GM12878 (cell line): Measurements from ENCODE around the gene DOCK7. TPM values are rescaled to one million over a fixed set of nuclear protein-coding genes. Genes with fewer than 3 reads are reported as not detected.
A peak's percentile ranks its signal among the peaks of the same experiment; 100 is the strongest.

ENCODE experiments used
- ATAC-seq: fragments of 200-7000 bp; cut with Tn5 transposase; 3 replicates; pipeline ENCODE4 v1.9.1; 2020; ENCODE audit warnings: mild to moderate bottlenecking, moderate library complexity
- BruUV-seq: library from RNA; stranded (reverse); fragments of 400-500 nt; replicated peaks from 2 replicates; lab custom pipeline; 2021; lab: Mats Ljungman, UMichigan
- CTCF ChIA-PET: fragments of 300-600 bp; sonication (Branson Sonifier 250); formaldehyde crosslinking; extraction: SDS; loops from one replicate; lab custom pipeline; 2021; ENCODE audit warnings: inconsistent platforms; lab: Yijun Ruan, JAX
- POLR2A ChIA-PET: fragments of 350-600 bp; formaldehyde crosslinking; extraction: SDS; loops from one replicate; lab custom pipeline; 2021; ENCODE audit warnings: inconsistent platforms; lab: Charles Lee
- RAD21 ChIA-PET: fragments of 300-600 bp; sonication (Branson Sonifier 250); formaldehyde crosslinking; loops from one replicate; lab custom pipeline; 2023; ENCODE audit warnings: antibody characterized with exemption; ENCODE audit not compliant: unreplicated experiment; lab: Charles Lee
- SMC1A ChIA-PET: fragments of 300-600 bp; sonication (Branson Sonifier 250); formaldehyde crosslinking; loops from one replicate; lab custom pipeline; 2023; ENCODE audit not compliant: unreplicated experiment, uncharacterized antibody; lab: Charles Lee
- DNase-seq: peaks from one replicate; pipeline ENCODE4 v3.0.0-alpha.2; 2011; ENCODE audit warnings: low read depth, low spot score
- FAIRE-seq: peaks from 3 replicates; lab custom pipeline; 2011; peaks lifted over from hg19 to GRCh38; lab: Jason Lieb, UNC
- H2AFZ ChIP-seq: 2 replicates; pipeline ENCODE4 v1.6.0; 2011; ENCODE audit warnings: low read depth, low read length, control low read depth; ENCODE audit not compliant: control insufficient read depth
- H3K27ac ChIP-seq: 2 replicates; pipeline ENCODE4 v1.5.1; 2011; ENCODE audit warnings: control low read depth; ENCODE audit not compliant: control insufficient read depth, insufficient read depth
- H3K27me3 ChIP-seq, 2 experiments: replicated peaks in 1 of 2; 2 replicates each; pipeline versions ENCODE4 v1.6.0 to v1.6.1; 2011; ENCODE audit warnings: low read length in 1 of 2; ENCODE audit not compliant: control insufficient read depth in 2 of 2, insufficient read depth in 2 of 2
- H3K36me3 ChIP-seq, 2 experiments: 2 replicates each; pipeline ENCODE4 v1.5.1; 2011; ENCODE audit warnings: low read length in 1 of 2; ENCODE audit not compliant: control insufficient read depth in 2 of 2, insufficient read depth in 2 of 2
- H3K4me1 ChIP-seq: 2 replicates; pipeline ENCODE4 v1.6.1; 2011; ENCODE audit warnings: mild to moderate bottlenecking, low read length, moderate library complexity, mixed read lengths; ENCODE audit not compliant: control insufficient read depth, insufficient read depth
- H3K4me2 ChIP-seq: 2 replicates; pipeline ENCODE4 v1.6.0; 2011; ENCODE audit warnings: control low read depth; ENCODE audit not compliant: control insufficient read depth, insufficient read depth
- H3K4me3 ChIP-seq: fragments of 200-600 bp; sonication (generic); 2 replicates; pipeline ENCODE4 v1.5.1; 2016
- H3K79me2 ChIP-seq: 2 replicates; pipeline ENCODE4 v1.6.0; 2011; ENCODE audit warnings: low read length; ENCODE audit not compliant: control insufficient read depth, insufficient read depth
- H3K9ac ChIP-seq: 2 replicates; pipeline ENCODE4 v1.8.0; 2011; ENCODE audit warnings: low read length, control low read depth, mixed read lengths; ENCODE audit not compliant: control insufficient read depth, insufficient read depth
- H3K9me3 ChIP-seq: replicated peaks from 3 replicates; pipeline ENCODE4 v1.5.1; 2011; ENCODE audit warnings: mild to moderate bottlenecking, low read length; ENCODE audit not compliant: control insufficient read depth, insufficient read depth
- H4K20me1 ChIP-seq: 2 replicates; pipeline ENCODE4 v1.6.0; 2011; ENCODE audit not compliant: control insufficient read depth, insufficient read depth
- LARP7 ChIP-seq: fragments of 450-650 bp; IDR thresholded peaks from 2 replicates; pipeline ENCODE4 v1.6.1; 2017; ENCODE audit warnings: mild to moderate bottlenecking
- NFXL1 ChIP-seq: fragments of 450-650 bp; IDR thresholded peaks from 2 replicates; pipeline ENCODE4 v1.6.1; 2017; ENCODE audit warnings: antibody characterized with exemption, mild to moderate bottlenecking, borderline replicate concordance
- PAX5 ChIP-seq: IDR thresholded peaks from 2 replicates; pipeline ENCODE4 v1.6.1; 2011; ENCODE audit warnings: low read depth, low read length, borderline replicate concordance
- SREBF2 ChIP-seq: IDR thresholded peaks from 2 replicates; pipeline ENCODE4 v1.6.1; 2012; ENCODE audit warnings: mild to moderate bottlenecking, low read length
- WGBS: methylation state at CpG from one replicate; pipeline ENCODE4 v1.1.6; 2016; ENCODE audit warnings: low lambda C conversion rate; ENCODE audit not compliant: insufficient replicate concordance, insufficient coverage; ENCODE audit errors: missing lambda C conversion rate; 5-methylcytosine and 5-hydroxymethylcytosine counted together
- in situ Hi-C: fragments of 300-500 bp; cut with MboI; formaldehyde crosslinking; loops from 9 replicates; pipeline ENCODE4 v1.14.3; 2018; ENCODE audit warnings: mixed read lengths
- intact Hi-C: fragments of 100-400 bp; cut with micrococcal nuclease; formaldehyde crosslinking; loops from one replicate; pipeline ENCODE4 v1.14.2; 2022; ENCODE audit not compliant: unreplicated experiment
- polyA plus RNA-seq, 11 experiments: library from polyadenylated mRNA; depleted of rRNA in 4 of 11; unstranded in 6 of 11; stranded (reverse) in 5 of 11; fragments of >200 nt; fragmentation: Nextera tagmentation in 4 of 11; fragmentation: Illumina TruSeq in 1 of 11; extraction: Ambion mirVana in 4 of 11; extraction: Trizol in 1 of 11; gene quantifications; 1 replicate in 1 of 11; 2 replicates in 10 of 11; pipeline versions ENCODE4 v1.2.1 to v1.2.3, GENCODE V29; 2011 to 2016; ENCODE audit warnings: inconsistent platforms in 2 of 11, missing spikeins in 2 of 11, low read depth in 1 of 11
- total RNA-seq, 4 experiments: library from RNA; depleted of rRNA in 3 of 4; stranded (reverse); fragments of >200 nt in 3 of 4; fragmentation: Illumina TruSeq in 1 of 4; extraction: Trizol in 1 of 4; gene quantifications; 2 replicates each; pipeline versions ENCODE4 v1.2.1 to v1.2.3, GENCODE V29; 2013 to 2021
- TF ChIP-seq, protein P1 (sequence below), 3 experiments: IDR thresholded peaks in 2 of 3; conservative IDR thresholded peaks in 1 of 3; 2 replicates each; pipeline ENCODE4 v1.5.1; 2011; ENCODE audit warnings: low read depth in 3 of 3, low read length in 3 of 3, mild to moderate bottlenecking in 3 of 3, control low read depth in 2 of 3, moderate library complexity in 2 of 3, inconsistent platforms in 1 of 3, mixed read lengths in 1 of 3; ENCODE audit not compliant: control insufficient read depth in 2 of 3, insufficient read depth in 1 of 3; ENCODE audit errors: extremely low read depth in 1 of 3

DOCK7 gene
- total and polyA plus RNA-seq, 10 of the 15 experiments (the other 5 are each of a cell fraction or from before 2014, with no cell fraction given): 4.8 to 34.6 (median 26.9) TPM

GRCh38 chr1:62433861-62434617 lies 254.1 kb downstream of the DOCK7 start:
- FAIRE-seq: no peak
- no peak for ATAC-seq
- ChIA-PET POLR2A (no interaction called here), RAD21 (no interaction called here), SMC1A (no interaction called here), CTCF (interaction anchor here (1.2 to 3.0 kb wide), 2 partner anchors 258 to 313 kb away, joined by 3 to 13 read pairs; no protein-coding TSS in a partner anchor)
- WGBS: 77% methylated on average over 10 of the region's 10 CpGs
- Histone ChIP-seq H3K4me1 (no peaks in the 10 kb centered on the region), H3K9ac (no peak overlapping the region), H3K79me2 (peaks cover 25% of the 10 kb centered on the region), H3K9me3 (no peaks in the 10 kb centered on the region; the same call in 2 of the 3 replicates), H2AFZ (no peak overlapping the region), H4K20me1 (no peaks in the 10 kb centered on the region), H3K36me3 (no peaks in the 10 kb centered on the region), H3K27me3 (no peaks in the 10 kb centered on the region), H3K4me3 (no peak overlapping the region), H3K4me2 (no peak overlapping the region), H3K27ac (no peak overlapping the region)
- in situ Hi-C loops (no loop called here), intact Hi-C loops (no loop called here)
- TF ChIP-seq, protein P1, sequence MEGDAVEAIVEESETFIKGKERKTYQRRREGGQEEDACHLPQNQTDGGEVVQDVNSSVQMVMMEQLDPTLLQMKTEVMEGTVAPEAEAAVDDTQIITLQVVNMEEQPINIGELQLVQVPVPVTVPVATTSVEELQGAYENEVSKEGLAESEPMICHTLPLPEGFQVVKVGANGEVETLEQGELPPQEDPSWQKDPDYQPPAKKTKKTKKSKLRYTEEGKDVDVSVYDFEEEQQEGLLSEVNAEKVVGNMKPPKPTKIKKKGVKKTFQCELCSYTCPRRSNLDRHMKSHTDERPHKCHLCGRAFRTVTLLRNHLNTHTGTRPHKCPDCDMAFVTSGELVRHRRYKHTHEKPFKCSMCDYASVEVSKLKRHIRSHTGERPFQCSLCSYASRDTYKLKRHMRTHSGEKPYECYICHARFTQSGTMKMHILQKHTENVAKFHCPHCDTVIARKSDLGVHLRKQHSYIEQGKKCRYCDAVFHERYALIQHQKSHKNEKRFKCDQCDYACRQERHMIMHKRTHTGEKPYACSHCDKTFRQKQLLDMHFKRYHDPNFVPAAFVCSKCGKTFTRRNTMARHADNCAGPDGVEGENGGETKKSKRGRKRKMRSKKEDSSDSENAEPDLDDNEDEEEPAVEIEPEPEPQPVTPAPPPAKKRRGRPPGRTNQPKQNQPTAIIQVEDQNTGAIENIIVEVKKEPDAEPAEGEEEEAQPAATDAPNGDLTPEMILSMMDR (IDR thresholded peaks at IDR 0.05 in 2 of 3, conservative IDR thresholded peaks at IDR 0.05 in 1 of 3; ENCODE audit: control insufficient read depth in 2 of 3, extremely low read depth in 1 of 3, insufficient read depth in 1 of 3, low read depth in 3 of 3, low read length in 3 of 3): peak in 2 of 3 experiments; percentile 10 to 16; a peak in 1 of 6 replicates
- TF ChIP-seq LARP7 (no peak), SREBF2 (no peak), PAX5 (0 out of 2 replicates have a peak, but pooled peaks have one; percentile 43), NFXL1 (no peak)
- no peak for DNase-seq
- no TSS peak for BruUV-seq
